Retinal pigment epithelial cell (primary cell): ENCODE results near the gene FXR2.

Experiments used
- DNase-seq: peaks from one replicate; pipeline ENCODE4 v3.0.0-alpha.2; 2010; ENCODE audit warnings: low read depth
- H3K4me3 ChIP-seq: 2 replicates; pipeline ENCODE4 v1.5.1; 2011; ENCODE audit warnings: mild to moderate bottlenecking, low read length, control low read depth, moderate library complexity
- CTCF ChIP-seq: conservative IDR thresholded peaks from 2 replicates; pipeline ENCODE4 v1.5.1; 2011; ENCODE audit warnings: low read depth, low read length, control low read depth, inconsistent platforms

The FXR2 gene

DNA sequence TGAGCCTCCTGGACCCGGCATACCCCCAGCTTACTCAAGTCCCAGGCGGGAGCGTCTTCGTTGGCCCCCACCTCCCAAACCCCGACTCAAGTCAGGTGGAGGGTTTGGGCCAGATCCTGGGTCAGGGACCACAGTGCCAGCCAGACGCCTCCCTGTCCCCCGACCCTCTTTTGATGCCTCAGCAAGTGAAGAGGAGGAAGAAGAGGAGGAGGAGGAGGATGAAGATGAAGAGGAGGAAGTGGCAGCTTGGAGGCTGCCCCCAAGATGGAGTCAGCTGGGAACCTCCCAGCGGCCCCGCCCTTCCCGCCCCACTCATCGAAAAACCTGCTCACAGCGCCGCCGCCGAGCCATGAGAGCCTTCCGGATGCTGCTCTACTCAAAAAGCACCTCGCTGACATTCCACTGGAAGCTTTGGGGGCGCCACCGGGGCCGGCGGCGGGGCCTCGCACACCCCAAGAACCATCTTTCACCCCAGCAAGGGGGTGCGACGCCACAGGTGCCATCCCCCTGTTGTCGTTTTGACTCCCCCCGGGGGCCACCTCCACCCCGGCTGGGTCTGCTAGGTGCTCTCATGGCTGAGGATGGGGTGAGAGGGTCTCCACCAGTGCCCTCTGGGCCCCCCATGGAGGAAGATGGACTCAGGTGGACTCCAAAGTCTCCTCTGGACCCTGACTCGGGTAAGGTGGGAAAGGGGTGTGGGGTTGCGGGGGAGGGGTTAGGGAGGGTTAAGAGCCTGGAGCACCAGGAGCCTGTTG, 51.4 kb downstream of the FXR2 start:
- TF ChIP-seq CTCF: no peak
- no peak for DNase-seq
- H3K4me3 ChIP-seq: no peak overlapping the region

GRCh38 chr17:7562208-7562605, 52.5 kb downstream of the FXR2 start:
- DNase-seq: no peak

GRCh38 chr17:7561589-7562207, 53.0 kb downstream of the FXR2 start, which contains the start of gene SENP3:
Gene SENP3 (plus strand): TSS chr17:7561919. CDS start chr17:7563077, 1,158 bp downstream.
- peak within 1 kb of the TSS; percentile 81 for H3K4me3 ChIP-seq
- no peak for TF ChIP-seq CTCF
- peak; percentile 62 for DNase-seq

More at GRCh38 chr17:7562208-7562605, 52.5 kb downstream of the FXR2 start:
- TF ChIP-seq CTCF: no peak
- H3K4me3 ChIP-seq: peak overlapping the region; percentile 81

DNA sequence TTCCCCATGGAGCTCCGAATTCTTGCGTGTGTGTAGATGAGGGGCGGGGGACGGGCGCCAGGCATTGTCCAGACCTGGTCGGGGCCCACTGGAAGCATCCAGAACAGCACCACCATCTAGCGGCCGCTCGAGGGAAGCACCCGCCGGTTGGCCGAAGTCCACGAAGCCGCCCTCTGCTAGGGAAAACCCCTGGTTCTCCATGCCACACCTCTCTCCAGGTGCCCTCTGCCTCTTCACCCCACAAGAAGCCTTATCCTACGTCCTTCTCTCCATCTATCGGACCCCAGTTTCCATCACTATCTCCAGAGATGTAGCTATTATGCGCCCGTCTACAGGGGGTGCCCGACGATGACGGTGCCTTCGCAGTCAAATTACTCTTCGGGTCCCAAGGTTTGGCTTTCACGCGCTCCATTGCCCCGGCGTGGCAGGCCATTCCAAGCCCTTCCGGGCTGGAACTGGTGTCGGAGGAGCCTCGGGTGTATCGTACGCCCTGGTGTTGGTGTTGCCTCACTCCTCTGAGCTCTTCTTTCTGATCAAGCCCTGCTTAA, 53.6 kb downstream of the FXR2 start:
- DNase-seq: peak; percentile 54
- H3K4me3 ChIP-seq: peak overlapping the region; percentile 71
- TF ChIP-seq CTCF: peak; percentile 76

DNA sequence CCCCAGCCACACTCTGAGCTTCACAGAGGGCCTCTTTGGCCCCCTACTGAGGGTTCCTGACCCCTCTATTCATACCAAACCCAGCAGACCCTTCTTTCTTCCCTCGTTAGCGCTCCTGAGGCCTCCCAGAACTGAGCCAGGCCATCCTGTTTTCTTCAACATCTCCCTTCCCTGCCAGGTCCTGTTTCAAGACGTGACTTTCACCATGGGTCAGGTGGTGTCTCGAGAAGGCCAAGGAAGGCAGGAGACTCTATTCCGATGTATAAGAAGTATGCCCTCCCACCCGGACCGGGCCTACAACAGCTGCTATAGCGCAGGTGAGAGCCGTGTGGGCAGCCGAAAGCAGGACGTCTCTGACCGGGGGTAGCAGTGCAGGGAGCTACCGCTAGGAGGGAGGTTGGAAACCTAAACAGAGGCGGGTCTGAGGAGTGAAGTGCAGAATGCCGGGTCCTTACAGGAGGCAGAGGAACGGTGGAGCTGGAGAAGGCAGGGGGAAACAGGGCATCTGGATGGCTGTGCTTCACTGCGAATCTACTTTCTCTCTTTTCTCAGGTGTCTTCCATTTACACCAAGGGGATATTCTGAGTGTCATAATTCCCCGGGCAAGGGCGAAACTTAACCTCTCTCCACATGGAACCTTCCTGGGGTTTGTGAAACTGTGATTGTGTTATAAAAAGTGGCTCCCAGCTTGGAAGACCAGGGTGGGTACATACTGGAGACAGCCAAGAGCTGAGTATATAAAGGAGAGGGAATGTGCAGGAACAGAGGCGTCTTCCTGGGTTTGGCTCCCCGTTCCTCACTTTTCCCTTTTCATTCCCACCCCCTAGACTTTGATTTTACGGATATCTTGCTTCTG, 54.3 kb downstream of the FXR2 start:
- no peak for DNase-seq
- H3K4me3 ChIP-seq: peak overlapping the region; percentile 33
- peak; percentile 85 for TF ChIP-seq CTCF

GRCh38 chr17:7559320-7560171, 55.2 kb downstream of the FXR2 start:
- no peak overlapping the region for H3K4me3 ChIP-seq

More at GRCh38 chr17:7559320-7560171, 55.2 kb downstream of the FXR2 start:
- DNase-seq: no peak
- TF ChIP-seq CTCF: no peak
